ENCODE data around the gene CFAP100. TPM values are rescaled to one million over a fixed set of nuclear protein-coding genes. Genes with fewer than 3 reads are reported as not detected.

CFAP100 gene
- total RNA-seq, 4 donors from 2014 or later: not detected

DNA sequence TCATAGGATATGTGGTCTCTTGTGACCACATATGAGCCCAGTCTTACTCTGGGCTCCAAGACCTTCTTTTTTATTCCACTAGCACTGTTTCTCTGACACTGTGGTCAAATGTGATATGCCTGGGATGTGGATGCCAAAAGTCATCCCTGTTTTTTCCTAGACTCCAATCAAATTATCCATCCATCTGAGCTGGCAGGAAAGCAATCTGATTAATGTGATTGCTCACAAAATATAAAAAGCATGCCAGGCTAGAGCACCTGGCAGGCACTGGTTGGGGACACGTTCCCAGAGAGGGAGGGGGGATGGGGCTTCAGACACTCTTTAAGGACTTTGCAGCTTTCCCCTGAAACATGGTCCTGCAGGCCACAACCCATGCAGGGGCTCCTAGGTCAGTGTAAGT, 3.1 kb upstream of the CFAP100 start:
- no peak overlapping the region for H3K27ac ChIP-seq
- no peak for DNase-seq
- H3K4me1 ChIP-seq: peaks cover 3 to 26% (median 13%) of the 10 kb centered on the region in 3 donors
- no peak for TF ChIP-seq POLR2A (IDR thresholded peaks at IDR 0.05)
- TF ChIP-seq, protein P1, sequence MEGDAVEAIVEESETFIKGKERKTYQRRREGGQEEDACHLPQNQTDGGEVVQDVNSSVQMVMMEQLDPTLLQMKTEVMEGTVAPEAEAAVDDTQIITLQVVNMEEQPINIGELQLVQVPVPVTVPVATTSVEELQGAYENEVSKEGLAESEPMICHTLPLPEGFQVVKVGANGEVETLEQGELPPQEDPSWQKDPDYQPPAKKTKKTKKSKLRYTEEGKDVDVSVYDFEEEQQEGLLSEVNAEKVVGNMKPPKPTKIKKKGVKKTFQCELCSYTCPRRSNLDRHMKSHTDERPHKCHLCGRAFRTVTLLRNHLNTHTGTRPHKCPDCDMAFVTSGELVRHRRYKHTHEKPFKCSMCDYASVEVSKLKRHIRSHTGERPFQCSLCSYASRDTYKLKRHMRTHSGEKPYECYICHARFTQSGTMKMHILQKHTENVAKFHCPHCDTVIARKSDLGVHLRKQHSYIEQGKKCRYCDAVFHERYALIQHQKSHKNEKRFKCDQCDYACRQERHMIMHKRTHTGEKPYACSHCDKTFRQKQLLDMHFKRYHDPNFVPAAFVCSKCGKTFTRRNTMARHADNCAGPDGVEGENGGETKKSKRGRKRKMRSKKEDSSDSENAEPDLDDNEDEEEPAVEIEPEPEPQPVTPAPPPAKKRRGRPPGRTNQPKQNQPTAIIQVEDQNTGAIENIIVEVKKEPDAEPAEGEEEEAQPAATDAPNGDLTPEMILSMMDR (IDR thresholded peaks at IDR 0.05): no peak
- no peak overlapping the region for H3K4me3 ChIP-seq
- H3K27me3 ChIP-seq: peaks cover 0 to 54% (median 0%) of the 10 kb centered on the region in 4 donors
- 0% methylated on average over 1 of the region's 1 CpG; no CpG with 5 or more reads in 1 of the 2 donors for WGBS, 2 donors
- intact Hi-C loops (cut with DNase I): loop anchor here (10.0 kb wide), 1 partner anchor 137 kb away; no protein-coding TSS in a partner anchor
- no peaks in the 10 kb centered on the region for H3K9me3 ChIP-seq
- H3K36me3 ChIP-seq: no peaks in the 10 kb centered on the region

DNA sequence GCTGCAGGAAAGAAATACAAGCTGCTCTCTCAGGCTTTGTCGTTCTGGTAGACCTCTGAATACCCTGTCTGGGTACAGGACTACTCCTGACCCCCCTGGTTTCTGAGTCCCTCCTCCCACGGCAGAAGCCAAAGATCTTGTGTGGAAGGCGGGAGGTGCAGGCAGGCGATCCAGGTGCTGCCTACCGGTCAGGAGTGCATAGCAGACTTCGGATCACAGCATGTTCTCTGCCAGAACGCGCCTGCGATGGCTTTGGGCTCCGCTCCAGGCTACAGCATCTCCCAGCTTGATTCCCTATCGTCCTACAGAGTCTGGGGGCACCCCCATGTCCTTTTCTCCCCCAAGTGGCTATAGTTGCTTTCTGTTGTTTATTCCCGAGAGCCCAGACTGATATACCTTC, 2.5 kb upstream of the CFAP100 start:
- no peak overlapping the region for H3K27ac ChIP-seq
- TF ChIP-seq POLR2A (IDR thresholded peaks at IDR 0.05): no peak
- TF ChIP-seq, protein P1 (IDR thresholded peaks at IDR 0.05): no peak
- intact Hi-C loops (cut with DNase I): loop anchor here (10.0 kb wide), 1 partner anchor 137 kb away; no protein-coding TSS in a partner anchor
- H3K4me3 ChIP-seq: no peak overlapping the region
- peaks cover 3 to 26% (median 13%) of the 10 kb centered on the region in 3 donors for H3K4me1 ChIP-seq
- WGBS, 2 donors: 47 to 76% methylated on average over 11 of the region's 12 CpGs
- H3K36me3 ChIP-seq: no peaks in the 10 kb centered on the region
- no peaks in the 10 kb centered on the region for H3K9me3 ChIP-seq
- H3K27me3 ChIP-seq: peaks cover 0 to 54% (median 0%) of the 10 kb centered on the region in 4 donors
- DNase-seq: no peak

DNA sequence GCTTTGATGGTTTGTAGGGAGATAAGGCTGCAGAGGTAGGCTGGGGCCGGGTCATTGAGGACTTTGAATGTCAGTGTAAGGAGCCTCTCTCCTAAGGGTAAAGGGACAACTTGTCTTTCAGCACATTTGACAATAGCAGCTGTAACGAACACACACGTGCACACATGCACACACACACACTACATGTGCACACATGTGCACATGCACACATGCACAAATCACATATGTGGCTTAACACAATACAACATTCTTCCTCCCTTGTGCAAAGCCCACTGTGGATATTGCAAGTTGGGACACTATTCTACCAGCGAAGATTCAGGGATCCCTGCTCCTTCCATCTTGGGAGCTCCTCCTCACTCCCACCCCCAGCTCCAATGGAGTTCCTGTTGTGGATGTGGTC, 1.1 kb upstream of the CFAP100 start:
- TF ChIP-seq, protein P1 (IDR thresholded peaks at IDR 0.05): no peak
- intact Hi-C loops (cut with DNase I): loop anchor here (10.0 kb wide), 1 partner anchor 139 kb away; no protein-coding TSS in a partner anchor
- H3K27me3 ChIP-seq: peaks cover 0 to 54% (median 0%) of the 10 kb centered on the region in 4 donors
- peaks cover 3 to 25% (median 11%) of the 10 kb centered on the region in 3 donors for H3K4me1 ChIP-seq
- H3K9me3 ChIP-seq: no peaks in the 10 kb centered on the region
- no peak overlapping the region for H3K27ac ChIP-seq
- WGBS, 2 donors: 63 to 81% methylated on average over 4 of the region's 4 CpGs
- no peaks in the 10 kb centered on the region for H3K36me3 ChIP-seq
- DNase-seq: no peak
- H3K4me3 ChIP-seq: no peak overlapping the region

DNA sequence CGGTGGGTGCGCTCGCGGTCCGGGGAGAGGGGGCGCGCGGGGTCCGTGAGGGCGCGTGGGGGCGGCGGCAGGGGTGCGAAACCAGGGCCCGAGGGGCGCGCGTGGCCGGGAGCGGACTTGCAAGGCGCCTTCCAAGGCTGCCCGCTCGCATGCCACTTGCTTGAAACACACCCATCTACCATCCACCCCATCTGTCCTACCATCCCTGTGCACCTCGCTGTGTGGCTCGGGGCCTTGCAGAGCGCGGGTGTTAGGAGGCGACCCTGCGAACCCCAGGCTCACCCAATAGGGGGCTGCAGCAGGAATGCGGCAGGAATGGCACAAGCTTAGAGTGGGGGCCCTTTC, 240 bp downstream of the CFAP100 start:
- Histone ChIP-seq H3K4me3 (peak overlapping the region in 3 of 4 donors; percentile 4 to 49 (median 37)), H3K27ac (no peak overlapping the region), H3K9me3 (no peaks in the 10 kb centered on the region), H3K27me3 (peaks cover 0 to 41% (median 0%) of the 10 kb centered on the region in 4 donors), H3K36me3 (no peaks in the 10 kb centered on the region), H3K4me1 (peaks cover 0 to 24% (median 3%) of the 10 kb centered on the region in 3 donors)
- 83% methylated on average over 1 of the region's 30 CpGs; no CpG with 5 or more reads in 1 of the 2 donors for WGBS, 2 donors
- TF ChIP-seq POLR2A (IDR thresholded peaks at IDR 0.05): no peak
- intact Hi-C loops (cut with DNase I): loop anchor here (10.0 kb wide), 1 partner anchor 140 kb away; no protein-coding TSS in a partner anchor
- DNase-seq: no peak

DNA sequence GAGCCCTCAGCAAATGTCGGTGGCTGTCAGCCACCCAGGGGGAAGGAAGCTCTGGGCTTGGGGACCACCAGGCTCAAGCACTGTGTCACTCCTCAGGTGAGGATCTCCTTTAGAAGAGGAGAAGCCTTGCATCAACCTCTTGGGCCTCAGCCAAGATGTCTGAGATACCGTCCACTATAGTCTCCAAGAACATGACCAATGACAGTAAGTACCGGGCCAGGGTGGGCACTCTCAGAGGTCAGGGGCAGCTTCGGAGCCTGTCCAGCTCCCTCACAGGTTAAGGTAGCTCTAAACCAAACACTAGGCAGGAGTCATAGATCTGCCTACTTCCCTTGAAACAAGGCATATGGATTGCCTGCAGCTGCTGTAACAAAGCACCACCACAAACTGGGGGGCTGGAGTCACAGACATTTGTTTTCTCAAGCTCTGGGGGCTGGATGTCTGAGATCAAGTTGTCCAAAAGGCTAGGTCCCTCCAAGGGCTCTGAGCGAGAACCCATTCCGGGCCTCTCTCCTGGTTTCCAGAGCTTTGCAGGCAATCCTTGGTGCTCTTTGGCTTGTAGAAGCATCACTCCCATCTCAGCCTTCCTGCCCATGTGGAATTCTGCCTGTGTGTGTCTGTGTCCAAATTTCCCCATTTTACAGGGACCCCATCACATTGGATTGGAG, 1.3 kb downstream of the CFAP100 start:
- 94 to 100% methylated on average over 4 to 5 of the region's 6 CpGs for WGBS, 2 donors
- Histone ChIP-seq H3K9me3 (no peaks in the 10 kb centered on the region), H3K4me1 (peaks cover 0 to 24% (median 3%) of the 10 kb centered on the region in 3 donors), H3K36me3 (no peaks in the 10 kb centered on the region), H3K27me3 (peaks cover 0 to 38% (median 0%) of the 10 kb centered on the region in 4 donors), H3K4me3 (no peak overlapping the region), H3K27ac (no peak overlapping the region)
- intact Hi-C loops (cut with DNase I): loop anchor here (10.0 kb wide), 1 partner anchor 141 kb away; no protein-coding TSS in a partner anchor
- TF ChIP-seq, protein P1 (IDR thresholded peaks at IDR 0.05): no peak
- TF ChIP-seq POLR2A (IDR thresholded peaks at IDR 0.05): no peak
- DNase-seq: no peak

Measured in esophagus squamous epithelium (tissue), 5 donors.